Measurements from ENCODE around the gene AIFM3. TPM values are rescaled to one million over a fixed set of nuclear protein-coding genes. Genes with fewer than 3 reads are reported as not detected.

AIFM3 gene
- total and polyA plus RNA-seq, 2 of the 13 experiments (the other 11 are each of a cell fraction or from before 2014, with no cell fraction given), result 9.0 to 15.3 TPM

- no peak for TF ChIP-seq MAZ (IDR thresholded peaks at IDR 0.05; ENCODE audit: borderline replicate concordance, low read depth, low read length)
- TF ChIP-seq MAZ (CRISPR knock-in tag; IDR thresholded peaks at IDR 0.05; ENCODE audit: low read depth), result 0 out of 2 replicates have a peak, but pooled peaks have one; percentile 24
- no peak for TF ChIP-seq ZNF773 (CRISPR knock-in tag; IDR thresholded peaks at IDR 0.05; ENCODE audit: borderline replicate concordance)
- TF ChIP-seq ZNF562 (CRISPR knock-in tag; IDR thresholded peaks at IDR 0.05; ENCODE audit: borderline replicate concordance), result no peak
- TF ChIP-seq ATAD3A (CRISPR knock-in tag; IDR thresholded peaks at IDR 0.05), result no peak
- peak; percentile 56 for TF ChIP-seq ZNF687 (CRISPR knock-in tag; IDR thresholded peaks at IDR 0.05)
- TF ChIP-seq ZBTB10 (CRISPR knock-in tag; IDR thresholded peaks at IDR 0.05; ENCODE audit: borderline replicate concordance), result no peak; the same call in 1 of the 2 replicates
- no peak for TF ChIP-seq CBX2 (IDR thresholded peaks at IDR 0.05; ENCODE audit: low read depth, low read length)
- no peak for TF ChIP-seq CBX2 (CRISPR knock-in tag; IDR thresholded peaks at IDR 0.05; ENCODE audit: low read depth)
- TF ChIP-seq HNRNPK (IDR thresholded peaks at IDR 0.05; ENCODE audit: low read depth, low read length, poor library complexity, severe bottlenecking), result no peak
- TF ChIP-seq ZNF772 (CRISPR knock-in tag; IDR thresholded peaks at IDR 0.05), result no peak; the same call in 1 of the 2 replicates
- TF ChIP-seq TARDBP (CRISPR knock-in tag; IDR thresholded peaks at IDR 0.05), result no peak
- no peak for TF ChIP-seq MXD4 (CRISPR knock-in tag; IDR thresholded peaks at IDR 0.05)
- TF ChIP-seq NR3C1 (CRISPR knock-in tag; IDR thresholded peaks at IDR 0.05), result no peak
- TF ChIP-seq SRSF1 (optimal IDR thresholded peaks at IDR 0.05; ENCODE audit: low read depth, low read length), result no peak
- no peak for TF ChIP-seq ZNF570 (CRISPR knock-in tag; IDR thresholded peaks at IDR 0.05; ENCODE audit: borderline replicate concordance)
- no peak for TF ChIP-seq DR1 (CRISPR knock-in tag; IDR thresholded peaks at IDR 0.05)
- no peak for TF ChIP-seq RNF2 (conservative IDR thresholded peaks at IDR 0.05; ENCODE audit: low read depth)
- TF ChIP-seq POLR2G (IDR thresholded peaks at IDR 0.05; ENCODE audit: low read depth, low read length), result peak; percentile 24
- TF ChIP-seq GPN1 (CRISPR knock-in tag; IDR thresholded peaks at IDR 0.05; ENCODE audit: borderline replicate concordance), result no peak
- TF ChIP-seq TBL1XR1 (IDR thresholded peaks at IDR 0.05; ENCODE audit: borderline replicate concordance, low read length, partially characterized antibody), result no peak
Measured at GRCh38 chr22:20956258-20957101, 10.6 kb upstream of the AIFM3 start (continued).
